ENCODE data around the gene SERPINB12. TPM values are rescaled to one million over a fixed set of nuclear protein-coding genes. Genes with fewer than 3 reads are reported as not detected.

SERPINB12 gene
- total and polyA plus RNA-seq, 2 donors (not counting 3 experiments of a cell fraction or from before 2014, with no cell fraction given), result not detected

GRCh38 chr18:63613420-63613819, 71.3 kb downstream of the SERPINB12 start:
- Histone ChIP-seq H3K4me2 (ENCODE audit: insufficient read depth, low read length) (no peak overlapping the region), H3K4me1 (ENCODE audit: control insufficient read depth, extremely low read depth, insufficient read depth, low read length) (no peaks in the 10 kb centered on the region), H3K9ac (replicated peaks; ENCODE audit: extremely low read depth, insufficient read depth, low read length) (no peak overlapping the region), H3K9me1 (replicated peaks; ENCODE audit: control insufficient read depth, extremely low read depth, insufficient read depth, low read length) (no peaks in the 10 kb centered on the region), H3K27ac (ENCODE audit: insufficient read depth, low read depth, low read length) (no peak overlapping the region), H3K27me3 (ENCODE audit: control insufficient read depth in 2 of 2, insufficient read depth in 2 of 2, low read length in 2 of 2) (no peaks in the 10 kb centered on the region), H3K79me2 (ENCODE audit: control insufficient read depth, insufficient read depth, low read length) (no peaks in the 10 kb centered on the region), H3K9me3 (replicated peaks; ENCODE audit: control insufficient read depth, insufficient read depth, low read length) (no peaks in the 10 kb centered on the region), H3K4me3 (replicated peaks in 1 of 3; ENCODE audit: insufficient read depth in 1 of 3, low read depth in 1 of 3, low read length in 3 of 3) (no peak overlapping the region), H2AFZ (ENCODE audit: low read depth, low read length) (no peak overlapping the region), H4K20me1 (replicated peaks; ENCODE audit: control insufficient read depth, extremely low read depth, insufficient read depth, low read length) (no peaks in the 10 kb centered on the region), H3K36me3 (ENCODE audit: control insufficient read depth in 2 of 2, extremely low read depth in 1 of 2, insufficient read depth in 2 of 2, low read length in 2 of 2) (no peaks in the 10 kb centered on the region)
- TF ChIP-seq GATA2 (IDR thresholded peaks at IDR 0.05; ENCODE audit: insufficient read depth, insufficient read length, low read depth, low read length), result no peak
- no peak for TF ChIP-seq MYC (IDR thresholded peaks at IDR 0.05; ENCODE audit: low read depth, low read length)
- TF ChIP-seq, protein P1, sequence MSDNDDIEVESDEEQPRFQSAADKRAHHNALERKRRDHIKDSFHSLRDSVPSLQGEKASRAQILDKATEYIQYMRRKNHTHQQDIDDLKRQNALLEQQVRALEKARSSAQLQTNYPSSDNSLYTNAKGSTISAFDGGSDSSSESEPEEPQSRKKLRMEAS (IDR thresholded peaks at IDR 0.05; ENCODE audit: insufficient read depth, insufficient read length), result no peak
- no peak for TF ChIP-seq EZH2 (IDR thresholded peaks at IDR 0.05; ENCODE audit: borderline replicate concordance, low read depth, low read length, severe bottlenecking)
- TF ChIP-seq, protein P2, sequence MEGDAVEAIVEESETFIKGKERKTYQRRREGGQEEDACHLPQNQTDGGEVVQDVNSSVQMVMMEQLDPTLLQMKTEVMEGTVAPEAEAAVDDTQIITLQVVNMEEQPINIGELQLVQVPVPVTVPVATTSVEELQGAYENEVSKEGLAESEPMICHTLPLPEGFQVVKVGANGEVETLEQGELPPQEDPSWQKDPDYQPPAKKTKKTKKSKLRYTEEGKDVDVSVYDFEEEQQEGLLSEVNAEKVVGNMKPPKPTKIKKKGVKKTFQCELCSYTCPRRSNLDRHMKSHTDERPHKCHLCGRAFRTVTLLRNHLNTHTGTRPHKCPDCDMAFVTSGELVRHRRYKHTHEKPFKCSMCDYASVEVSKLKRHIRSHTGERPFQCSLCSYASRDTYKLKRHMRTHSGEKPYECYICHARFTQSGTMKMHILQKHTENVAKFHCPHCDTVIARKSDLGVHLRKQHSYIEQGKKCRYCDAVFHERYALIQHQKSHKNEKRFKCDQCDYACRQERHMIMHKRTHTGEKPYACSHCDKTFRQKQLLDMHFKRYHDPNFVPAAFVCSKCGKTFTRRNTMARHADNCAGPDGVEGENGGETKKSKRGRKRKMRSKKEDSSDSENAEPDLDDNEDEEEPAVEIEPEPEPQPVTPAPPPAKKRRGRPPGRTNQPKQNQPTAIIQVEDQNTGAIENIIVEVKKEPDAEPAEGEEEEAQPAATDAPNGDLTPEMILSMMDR (IDR thresholded peaks at IDR 0.05; ENCODE audit: extremely low read depth in 1 of 2, insufficient read depth in 1 of 2, low read depth in 1 of 2, low read length in 2 of 2), result no peak
- TF ChIP-seq POLR2AphosphoS5 (IDR thresholded peaks at IDR 0.05; ENCODE audit: insufficient read depth, low read depth, low read length), result no peak
- no peak for TF ChIP-seq JUN (IDR thresholded peaks at IDR 0.05; ENCODE audit: borderline replicate concordance, insufficient read depth, insufficient read length, low read depth)
- no peak for TF ChIP-seq FOS (IDR thresholded peaks at IDR 0.05; ENCODE audit: borderline replicate concordance, insufficient read depth, low read length)
- no peak for TF ChIP-seq POLR2A (IDR thresholded peaks at IDR 0.05; ENCODE audit: low read depth, low read length)
- intact Hi-C loops (cut with micrococcal nuclease), result no loop called here
- dilution Hi-C loops (cut with MboI; ENCODE audit: extremely low pct_ligation_motif_present, low sequenced_read_pairs), result no loop called here
- CTCF ChIA-PET, result no interaction called here
- DNase-seq (ENCODE audit: low read depth, low spot score), result no peak
- no TSS peak for BruUV-seq (replicated peaks)
- POLR2A ChIA-PET, result no interaction called here
- FAIRE-seq, result no peak

Data from endothelial cell of umbilical vein (primary cell).